Measurements from ENCODE around the gene MIDN. TPM values are rescaled to one million over a fixed set of nuclear protein-coding genes. Genes with fewer than 3 reads are reported as not detected.

Gene MIDN
- total and polyA plus RNA-seq, 10 of the 15 experiments (the other 5 are each of a cell fraction or from before 2014, with no cell fraction given) = 0.38 to 51.5 (median 7.2) TPM

GRCh38 chr19:1249298-1249989, 1.1 kb downstream of the MIDN start (continued):
- no peak for TF ChIP-seq CBX5 (IDR thresholded peaks at IDR 0.05; ENCODE audit: low read depth)
- TF ChIP-seq SMARCA5 (IDR thresholded peaks at IDR 0.05) = 0 out of 2 replicates have a peak, but pooled peaks have one; percentile 10
- no peak for TF ChIP-seq ATF7 (IDR thresholded peaks at IDR 0.05; ENCODE audit: low read depth)
- TF ChIP-seq NKRF (conservative IDR thresholded peaks at IDR 0.05) = peak; percentile 70; the same call in 1 of the 2 replicates
- no peak for TF ChIP-seq CTCF (IDR thresholded peaks at IDR 0.05 in 2 of 3, conservative IDR thresholded peaks at IDR 0.05 in 1 of 3; ENCODE audit: control insufficient read depth in 2 of 3, extremely low read depth in 1 of 3, insufficient read depth in 1 of 3, low read depth in 3 of 3, low read length in 3 of 3)
- TF ChIP-seq CHD4 (IDR thresholded peaks at IDR 0.05) = no peak
- peak; percentile 57; the same call in 1 of the 2 replicates for TF ChIP-seq TAF1 (IDR thresholded peaks at IDR 0.05; ENCODE audit: borderline replicate concordance, low read depth, low read length)
- TF ChIP-seq ETV6 (conservative IDR thresholded peaks at IDR 0.05 in 1 of 2, IDR thresholded peaks at IDR 0.05 in 1 of 2; ENCODE audit: borderline replicate concordance in 1 of 2, low read depth in 1 of 2) = no peak
- peak; percentile 65 for TF ChIP-seq SMAD5 (IDR thresholded peaks at IDR 0.05; ENCODE audit: low read depth)
- 0 out of 2 replicates have a peak, but pooled peaks have one; percentile 9 for TF ChIP-seq REST (IDR thresholded peaks at IDR 0.05; ENCODE audit: low read depth, low read length)
- no peak for TF ChIP-seq KAT2A (conservative IDR thresholded peaks at IDR 0.05; ENCODE audit: control insufficient read depth, low read depth, low read length)
- TF ChIP-seq RFX5 (IDR thresholded peaks at IDR 0.05; ENCODE audit: low read depth, low read length) = 0 out of 2 replicates have a peak, but pooled peaks have one; percentile 47
- TF ChIP-seq NR2C1 (IDR thresholded peaks at IDR 0.05) = 0 out of 2 replicates have a peak, but pooled peaks have one; percentile 10
- peak; percentile 85 for TF ChIP-seq IKZF1 (conservative IDR thresholded peaks at IDR 0.05)
- TF ChIP-seq PML (IDR thresholded peaks at IDR 0.05; ENCODE audit: low read length) = peak; percentile 73; the same call in 1 of the 2 replicates
- TF ChIP-seq SRF (IDR thresholded peaks at IDR 0.05; ENCODE audit: low read depth in 2 of 2, low read length in 2 of 2) = no peak
- TF ChIP-seq USF2 (IDR thresholded peaks at IDR 0.05; ENCODE audit: borderline replicate concordance, low read depth, low read length) = peak; percentile 18
- no peak for TF ChIP-seq STAT1 (conservative IDR thresholded peaks at IDR 0.05)

All from GM12878 (cell line).